Measurements from ENCODE around the gene PLVAP.

The PLVAP gene

GRCh38 chr19:17406887-17407196 lies 29.7 kb upstream of the PLVAP start:
- Histone ChIP-seq H3K27me3 (ENCODE audit: low read depth) (no peaks in the 10 kb centered on the region), H3K9me3 (no peaks in the 10 kb centered on the region), H3K4me3 (peak overlapping the region; percentile 54), H3K36me3 (replicated peaks) (peaks cover 10% of the 10 kb centered on the region), H3K4me1 (peaks cover 22% of the 10 kb centered on the region)
- in situ Hi-C loops (cut with MboI; ENCODE audit: low sequenced_read_pairs), result no loop called here
- DNase-seq (ENCODE audit: low spot score in 2 of 2), result no peak

DNA sequence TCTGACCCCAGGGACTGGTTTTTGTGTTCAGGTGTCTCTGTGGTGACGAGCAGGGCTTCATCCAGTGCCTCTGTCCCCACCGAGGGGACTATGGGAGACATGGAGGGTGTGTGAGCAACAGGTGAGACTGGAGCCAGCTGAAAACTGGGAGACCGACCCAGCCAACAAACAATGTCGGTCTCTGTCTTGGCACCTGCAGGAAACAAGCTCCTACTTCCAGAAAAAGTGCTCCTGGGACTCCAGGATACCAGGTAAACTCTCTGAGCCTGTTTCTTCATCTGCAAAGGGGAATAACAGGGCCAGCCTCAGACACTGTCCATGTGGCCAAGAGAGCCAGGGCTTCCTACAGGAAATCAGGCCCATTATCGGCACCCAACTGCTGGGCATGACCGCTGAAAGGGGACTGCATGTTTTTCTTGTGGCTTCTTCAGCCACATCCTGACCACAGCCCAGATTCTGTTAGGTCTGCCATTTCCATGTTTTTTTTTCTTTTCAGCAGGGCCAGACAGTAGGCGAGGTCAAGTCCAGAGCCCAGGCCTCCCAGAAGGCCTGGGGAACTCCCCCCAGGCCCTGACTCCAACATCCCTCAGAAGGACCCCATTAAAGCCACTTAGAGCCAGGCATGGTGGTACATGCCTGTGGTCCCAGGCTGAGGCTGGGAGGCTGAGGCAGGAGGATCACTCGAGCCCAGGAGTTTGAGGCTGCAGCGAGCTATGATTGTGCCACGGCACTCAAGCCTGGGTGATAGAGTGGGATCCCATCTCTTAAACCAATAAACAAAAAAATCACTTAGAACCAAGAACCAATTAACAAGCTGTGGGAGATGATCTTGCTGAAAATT lies 29.1 kb upstream of the PLVAP start:
- Histone ChIP-seq H3K36me3 (replicated peaks) (peaks cover 16% of the 10 kb centered on the region), H3K27me3 (ENCODE audit: low read depth) (no peaks in the 10 kb centered on the region), H3K4me1 (peaks cover 22% of the 10 kb centered on the region), H3K9me3 (no peaks in the 10 kb centered on the region), H3K4me3 (peak overlapping the region; percentile 54)
- in situ Hi-C loops (cut with MboI; ENCODE audit: low sequenced_read_pairs), result no loop called here
- no peak for DNase-seq (ENCODE audit: low spot score in 2 of 2)

- in situ Hi-C loops (cut with MboI; ENCODE audit: low sequenced_read_pairs), result no loop called here
- Histone ChIP-seq H3K9me3 (no peaks in the 10 kb centered on the region), H3K27me3 (ENCODE audit: low read depth) (no peaks in the 10 kb centered on the region), H3K4me1 (peaks cover 22% of the 10 kb centered on the region), H3K4me3 (peak within 1 kb of the TSS; percentile 54), H3K36me3 (replicated peaks) (peaks cover 23% of the 10 kb centered on the region)
- DNase-seq (ENCODE audit: low spot score in 2 of 2), result peak; percentile 82 to 96
These were observed 28.3 kb upstream of the PLVAP start, which contains the start of gene BST2 for GRCh38 chr19:17405250-17406045. Gene BST2 (minus strand): TSS chr19:17405630. CDS start chr19:17405575, 55 bp downstream.

DNA sequence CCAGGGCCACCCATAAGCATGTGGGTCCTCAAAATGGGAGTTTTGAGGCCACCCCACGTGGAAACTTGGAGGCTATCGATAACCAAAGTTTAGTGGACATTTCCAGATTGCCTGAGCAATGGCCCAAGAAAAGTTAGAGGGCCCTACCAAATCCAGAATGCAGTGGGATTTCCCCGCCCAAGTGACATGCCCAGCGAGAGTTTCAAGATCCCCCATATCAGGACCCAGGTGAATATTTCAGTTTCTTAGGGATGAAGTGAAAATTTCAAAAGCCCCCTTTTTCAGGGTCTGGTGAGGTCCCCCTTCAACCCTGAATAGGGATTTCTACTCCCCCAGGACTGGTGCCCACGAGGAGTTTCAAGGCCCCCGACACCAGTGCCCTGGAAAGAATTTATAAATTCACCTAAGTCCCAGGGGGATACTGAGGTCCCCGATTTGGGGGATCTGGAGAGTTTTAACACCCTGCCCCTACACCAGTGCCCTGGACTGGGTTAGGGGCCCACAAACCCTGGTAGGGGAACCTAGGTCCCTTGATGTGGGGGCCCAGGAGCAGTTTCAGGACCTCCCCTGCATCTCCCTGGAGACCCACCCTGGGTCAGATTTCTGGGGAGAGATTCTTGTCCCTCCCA lies 27.6 kb upstream of the PLVAP start:
- H3K4me3 ChIP-seq, result peak overlapping the region; percentile 54
- in situ Hi-C loops (cut with MboI; ENCODE audit: low sequenced_read_pairs), result no loop called here
- H3K27me3 ChIP-seq (ENCODE audit: low read depth), result no peaks in the 10 kb centered on the region
- no peaks in the 10 kb centered on the region for H3K9me3 ChIP-seq
- no peak for DNase-seq (ENCODE audit: low spot score in 2 of 2)
- peaks cover 30% of the 10 kb centered on the region for H3K36me3 ChIP-seq (replicated peaks)
- peaks cover 22% of the 10 kb centered on the region for H3K4me1 ChIP-seq

GRCh38 chr19:17404015-17404414 lies 26.9 kb upstream of the PLVAP start:
- in situ Hi-C loops (cut with MboI; ENCODE audit: low sequenced_read_pairs), result no loop called here
- H3K27me3 ChIP-seq (ENCODE audit: low read depth), result no peaks in the 10 kb centered on the region
- H3K4me1 ChIP-seq, result peaks cover 22% of the 10 kb centered on the region
- peak overlapping the region; percentile 54 for H3K4me3 ChIP-seq
- H3K9me3 ChIP-seq, result no peaks in the 10 kb centered on the region
- H3K36me3 ChIP-seq (replicated peaks), result peaks cover 35% of the 10 kb centered on the region
- peak; percentile 34 to 79 for DNase-seq (ENCODE audit: low spot score in 2 of 2)

DNA sequence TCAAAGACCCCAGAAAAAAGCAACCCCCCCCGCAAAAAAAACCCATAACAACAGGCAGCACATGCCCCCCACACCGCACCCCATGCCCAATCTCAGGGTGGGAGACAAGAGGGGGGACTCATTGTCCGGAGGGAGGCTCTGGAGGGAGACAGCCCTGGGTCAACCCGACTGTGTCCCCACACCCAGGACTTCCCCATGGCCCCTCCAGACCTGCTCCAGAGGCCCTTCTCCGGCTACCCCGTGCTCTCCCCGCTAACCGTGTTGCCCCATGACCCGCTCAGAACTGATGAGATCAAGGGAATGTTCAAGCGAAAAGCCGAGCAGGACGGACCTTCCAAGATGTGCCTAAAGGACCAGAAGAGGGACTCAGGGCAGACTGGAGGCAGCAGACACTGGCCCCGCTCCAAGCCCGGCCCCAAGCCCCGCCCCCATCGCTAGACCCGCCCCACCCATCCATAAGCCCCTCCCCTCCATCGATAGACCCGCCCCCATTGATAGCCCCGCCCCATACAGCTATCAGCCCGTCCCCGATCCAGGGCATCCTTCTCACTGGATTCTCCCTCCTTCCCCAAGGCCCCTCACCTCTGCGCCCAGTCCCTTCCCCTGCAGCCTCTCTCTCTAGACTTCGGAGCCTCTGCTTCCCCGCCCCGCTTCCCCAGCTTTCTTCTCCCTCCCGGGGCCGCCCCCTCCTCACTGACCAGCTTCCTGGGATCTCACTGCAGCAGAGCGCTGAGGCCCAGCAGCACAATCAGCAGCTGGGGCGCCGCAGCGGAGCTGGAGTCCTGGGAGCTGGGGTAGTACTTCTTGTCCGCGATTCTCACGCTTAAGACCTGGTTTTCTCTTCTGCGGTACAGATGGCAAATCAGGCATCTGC lies 26.1 kb upstream of the PLVAP start:
- no peaks in the 10 kb centered on the region for H3K27me3 ChIP-seq (ENCODE audit: low read depth)
- H3K4me1 ChIP-seq, result peaks cover 22% of the 10 kb centered on the region
- peaks cover 36% of the 10 kb centered on the region for H3K36me3 ChIP-seq (replicated peaks)
- in situ Hi-C loops (cut with MboI; ENCODE audit: low sequenced_read_pairs), result no loop called here
- H3K4me3 ChIP-seq, result peak overlapping the region; percentile 54
- DNase-seq (ENCODE audit: low spot score in 2 of 2), result peak; percentile 63 to 86
- no peaks in the 10 kb centered on the region for H3K9me3 ChIP-seq

- Histone ChIP-seq H3K36me3 (replicated peaks) (peaks cover 49% of the 10 kb centered on the region), H3K4me3 (no peak overlapping the region), H3K9me3 (no peaks in the 10 kb centered on the region), H3K27me3 (ENCODE audit: low read depth) (no peaks in the 10 kb centered on the region), H3K4me1 (peaks cover 10% of the 10 kb centered on the region)
- in situ Hi-C loops (cut with MboI; ENCODE audit: low sequenced_read_pairs), result no loop called here
- no peak for DNase-seq (ENCODE audit: low spot score in 2 of 2)
These were observed 24.5 kb upstream of the PLVAP start for GRCh38 chr19:17401628-17402027.

DNA sequence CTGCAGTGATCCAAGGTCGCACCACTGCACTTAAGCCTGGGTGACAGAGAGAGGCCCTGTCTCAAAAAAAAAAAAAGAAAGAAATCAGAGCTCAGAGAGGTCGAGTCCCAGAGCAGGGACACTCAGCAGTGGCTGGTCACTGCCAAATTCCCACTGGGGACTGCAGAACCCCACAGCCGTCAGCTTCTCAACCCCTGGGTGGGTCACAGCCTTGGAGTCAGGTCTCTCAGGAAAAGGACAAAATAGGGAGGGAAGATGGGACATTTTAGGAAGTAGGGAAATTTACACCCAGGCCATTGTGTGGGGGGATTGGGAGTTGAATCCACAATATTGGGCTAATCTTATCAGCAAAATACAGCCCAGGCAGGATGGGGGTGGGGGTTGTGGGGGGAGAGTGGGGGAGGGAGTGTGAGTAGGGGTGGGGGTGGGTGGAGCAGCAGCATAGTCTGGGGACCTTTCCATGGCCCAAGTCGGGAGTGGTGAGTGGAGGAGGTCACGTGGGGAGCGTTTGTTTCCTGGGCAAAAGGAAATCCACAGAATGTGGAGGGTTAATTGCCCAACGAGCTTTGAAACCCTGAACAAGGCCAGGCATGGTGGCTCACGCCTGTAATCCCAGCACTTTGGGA lies 21.9 kb upstream of the PLVAP start:
- Histone ChIP-seq H3K27me3 (ENCODE audit: low read depth) (no peaks in the 10 kb centered on the region), H3K4me1 (no peaks in the 10 kb centered on the region), H3K9me3 (no peaks in the 10 kb centered on the region), H3K4me3 (no peak overlapping the region), H3K36me3 (replicated peaks) (peaks cover 58% of the 10 kb centered on the region)
- DNase-seq (ENCODE audit: low spot score in 2 of 2), result no peak
- in situ Hi-C loops (cut with MboI; ENCODE audit: low sequenced_read_pairs), result no loop called here

- H3K4me1 ChIP-seq, result peaks cover 6% of the 10 kb centered on the region
- H3K4me3 ChIP-seq, result no peak overlapping the region
- in situ Hi-C loops (cut with MboI; ENCODE audit: low sequenced_read_pairs), result no loop called here
- DNase-seq (ENCODE audit: low spot score in 2 of 2), result peak; percentile 79 to 80
- no peaks in the 10 kb centered on the region for H3K27me3 ChIP-seq (ENCODE audit: low read depth)
- H3K9me3 ChIP-seq, result 0 out of 2 replicates have a peak, but pooled peaks cover under 1% of the 10 kb centered on the region
- H3K36me3 ChIP-seq (replicated peaks), result peaks cover 30% of the 10 kb centered on the region
These were observed 17.8 kb upstream of the PLVAP start for GRCh38 chr19:17394891-17395415.

DNA sequence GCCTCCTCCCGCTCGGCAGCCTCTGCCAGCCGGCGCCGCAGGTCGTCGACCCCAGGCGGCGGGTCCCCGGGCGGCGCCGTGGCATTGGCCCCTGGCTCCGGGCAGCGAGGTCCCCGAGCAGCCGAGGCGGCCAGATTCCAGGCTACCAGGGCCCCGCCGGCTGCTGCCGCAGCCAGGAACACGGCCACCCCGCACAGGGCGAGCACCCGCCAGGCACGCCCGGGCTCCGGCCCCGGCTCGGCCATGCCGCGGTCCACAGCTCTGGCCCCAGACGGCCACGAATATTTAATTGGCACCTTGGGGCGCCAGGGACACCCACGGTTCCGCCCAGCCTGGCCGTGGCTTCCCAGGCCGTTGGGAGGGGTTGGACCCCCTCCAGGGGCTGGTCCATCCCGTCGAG lies 16.8 kb upstream of the PLVAP start, which contains the start of gene CCDC194:
Gene CCDC194 (minus strand): TSS at position 283 of the 400 bp plus-strand sequence. CDS start 38 bp downstream, at position 245.
- Histone ChIP-seq H3K4me1 (peaks cover 6% of the 10 kb centered on the region), H3K9me3 (peaks cover 11% of the 10 kb centered on the region), H3K27me3 (ENCODE audit: low read depth) (no peaks in the 10 kb centered on the region), H3K4me3 (no peak within 1 kb of the TSS), H3K36me3 (replicated peaks) (peaks cover 24% of the 10 kb centered on the region)
- in situ Hi-C loops (cut with MboI; ENCODE audit: low sequenced_read_pairs), result no loop called here
- DNase-seq (ENCODE audit: low spot score in 2 of 2), result no peak

DNA sequence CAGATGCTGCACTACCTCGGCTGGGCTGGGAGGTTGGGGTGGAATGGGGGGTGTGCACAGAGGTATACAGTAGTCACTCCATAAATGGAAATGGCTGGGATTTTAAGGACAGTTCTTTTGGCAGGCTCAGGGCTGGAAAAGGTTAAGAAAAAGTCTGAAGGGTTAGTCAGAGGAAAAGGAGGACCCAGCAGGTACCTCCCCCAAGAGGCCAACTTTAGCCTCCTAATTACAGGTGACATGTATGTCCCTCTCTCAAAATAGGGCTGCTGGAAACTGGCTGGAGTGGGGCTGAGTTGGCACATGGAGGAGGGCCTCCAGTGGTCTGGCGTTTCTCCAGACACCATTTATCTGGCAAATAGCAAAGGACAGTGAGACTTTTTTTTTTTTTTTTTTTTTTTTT lies 15.9 kb upstream of the PLVAP start:
- H3K9me3 ChIP-seq, result peaks cover 14% of the 10 kb centered on the region
- peaks cover 20% of the 10 kb centered on the region for H3K36me3 ChIP-seq (replicated peaks)
- H3K27me3 ChIP-seq (ENCODE audit: low read depth), result no peaks in the 10 kb centered on the region
- in situ Hi-C loops (cut with MboI; ENCODE audit: low sequenced_read_pairs), result no loop called here
- DNase-seq (ENCODE audit: low spot score in 2 of 2), result no peak
- H3K4me3 ChIP-seq, result no peak overlapping the region
- H3K4me1 ChIP-seq, result peaks cover 6% of the 10 kb centered on the region

GRCh38 chr19:17391371-17392151 lies 14.4 kb upstream of the PLVAP start:
- H3K4me1 ChIP-seq, result peaks cover 6% of the 10 kb centered on the region
- peaks cover 9% of the 10 kb centered on the region for H3K36me3 ChIP-seq (replicated peaks)
- no peak for DNase-seq (ENCODE audit: low spot score in 2 of 2)
- H3K4me3 ChIP-seq, result peak overlapping the region; percentile 20
- H3K27me3 ChIP-seq (ENCODE audit: low read depth), result no peaks in the 10 kb centered on the region
- in situ Hi-C loops (cut with MboI; ENCODE audit: low sequenced_read_pairs), result no loop called here
- H3K9me3 ChIP-seq, result peaks cover 14% of the 10 kb centered on the region
